Fibroblast of pulmonary artery (primary cell): ENCODE data around the gene PTPRT.

Experiments
- DNase-seq: peaks from one replicate; pipeline ENCODE4 v3.0.0-alpha.2; 2010; ENCODE audit warnings: low read depth
- H3K4me3 ChIP-seq: replicated peaks from 2 replicates; pipeline ENCODE4 v1.5.1; 2011; ENCODE audit warnings: low read depth, mild to moderate bottlenecking, control low read depth, low read length, moderate library complexity
- TF ChIP-seq, protein P1 (sequence below): IDR thresholded peaks from 2 replicates; pipeline ENCODE4 v1.5.1; 2011; ENCODE audit warnings: mild to moderate bottlenecking, control low read depth, low read length, inconsistent platforms; ENCODE audit errors: missing control alignments

PTPRT gene

GRCh38 chr20:42043921-42044320, 1145.8 kb downstream of the PTPRT start:
- TF ChIP-seq, protein P1, sequence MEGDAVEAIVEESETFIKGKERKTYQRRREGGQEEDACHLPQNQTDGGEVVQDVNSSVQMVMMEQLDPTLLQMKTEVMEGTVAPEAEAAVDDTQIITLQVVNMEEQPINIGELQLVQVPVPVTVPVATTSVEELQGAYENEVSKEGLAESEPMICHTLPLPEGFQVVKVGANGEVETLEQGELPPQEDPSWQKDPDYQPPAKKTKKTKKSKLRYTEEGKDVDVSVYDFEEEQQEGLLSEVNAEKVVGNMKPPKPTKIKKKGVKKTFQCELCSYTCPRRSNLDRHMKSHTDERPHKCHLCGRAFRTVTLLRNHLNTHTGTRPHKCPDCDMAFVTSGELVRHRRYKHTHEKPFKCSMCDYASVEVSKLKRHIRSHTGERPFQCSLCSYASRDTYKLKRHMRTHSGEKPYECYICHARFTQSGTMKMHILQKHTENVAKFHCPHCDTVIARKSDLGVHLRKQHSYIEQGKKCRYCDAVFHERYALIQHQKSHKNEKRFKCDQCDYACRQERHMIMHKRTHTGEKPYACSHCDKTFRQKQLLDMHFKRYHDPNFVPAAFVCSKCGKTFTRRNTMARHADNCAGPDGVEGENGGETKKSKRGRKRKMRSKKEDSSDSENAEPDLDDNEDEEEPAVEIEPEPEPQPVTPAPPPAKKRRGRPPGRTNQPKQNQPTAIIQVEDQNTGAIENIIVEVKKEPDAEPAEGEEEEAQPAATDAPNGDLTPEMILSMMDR: no peak
- no peak overlapping the region for H3K4me3 ChIP-seq
- DNase-seq: no peak

- DNase-seq: no peak
- no peak overlapping the region for H3K4me3 ChIP-seq
- TF ChIP-seq, protein P1: no peak
Observed at GRCh38 chr20:42041000-42041565, 1148.6 kb downstream of the PTPRT start.

DNA sequence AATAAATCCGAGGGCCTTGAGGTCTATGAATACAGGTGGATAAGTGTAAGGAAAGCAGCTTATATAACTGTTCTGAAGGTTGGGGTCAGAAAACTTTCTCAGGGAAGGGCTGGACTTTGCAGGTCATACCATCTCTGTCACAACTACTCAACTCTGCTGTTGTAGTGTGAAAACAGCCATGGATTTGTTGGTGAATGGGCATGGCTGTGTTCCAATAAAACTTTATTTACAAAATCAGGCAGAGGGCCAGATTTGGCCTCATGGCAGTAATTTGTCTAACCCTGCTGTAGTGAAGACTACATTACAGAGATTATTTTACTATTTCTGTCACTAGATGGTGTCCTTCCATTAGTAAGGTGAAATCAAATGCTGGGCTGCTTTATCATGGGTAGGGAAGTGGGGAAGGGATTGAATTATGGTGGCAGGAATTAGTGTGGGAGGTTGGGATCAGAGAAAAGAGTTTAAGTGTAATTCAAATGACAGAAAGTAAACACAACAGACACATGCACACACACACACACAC, 1161.9 kb downstream of the PTPRT start:
- TF ChIP-seq, protein P1: no peak
- no peak for DNase-seq

DNA sequence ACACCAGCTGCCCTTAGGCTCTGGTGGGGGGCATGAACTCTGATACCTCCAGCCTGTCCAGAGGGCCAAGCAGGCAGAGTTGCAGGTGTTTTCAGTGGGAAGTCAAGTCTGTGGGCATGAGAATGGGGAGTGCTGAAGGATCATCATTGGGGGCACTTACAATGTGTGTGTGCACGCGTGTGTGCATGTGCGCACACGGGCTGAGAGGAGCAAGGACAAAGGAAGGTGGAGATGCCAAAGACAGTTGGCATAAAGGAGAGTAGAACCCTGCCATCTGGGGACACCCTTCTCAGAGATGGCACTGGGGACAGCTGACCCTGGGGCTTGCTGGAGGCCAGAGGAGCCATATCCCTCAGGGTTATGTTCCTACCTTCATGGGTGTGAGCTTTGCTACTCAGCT, 1163.1 kb downstream of the PTPRT start:
- DNase-seq: no peak
- no peak overlapping the region for H3K4me3 ChIP-seq
- TF ChIP-seq, protein P1: no peak

More for the DNA sequence above, 1161.9 kb downstream of the PTPRT start:
- no peak overlapping the region for H3K4me3 ChIP-seq

- H3K4me3 ChIP-seq: no peak overlapping the region
- no peak for DNase-seq
- TF ChIP-seq, protein P1: no peak
Observed at GRCh38 chr20:42024653-42025052, 1165.1 kb downstream of the PTPRT start.
